GM23338 (cell line): ENCODE data around the gene CDC25C. TPM values are rescaled to one million over a fixed set of nuclear protein-coding genes. Genes with fewer than 3 reads are reported as not detected.

Experiments
- ATAC-seq: fragments of 200-7000 bp; cut with Tn5 transposase; 3 replicates; pipeline ENCODE4 v1.9.1; 2020
- DNase-seq: peaks from one replicate; pipeline ENCODE4 v3.0.0-alpha.2; 2015; ENCODE audit warnings: low spot score
- H2AFZ ChIP-seq: fragments of 200-600 bp; sonication (generic); 2 replicates; pipeline ENCODE4 v1.8.0; 2016; ENCODE audit warnings: antibody characterized with exemption, mild to moderate bottlenecking, moderate library complexity
- H3F3A ChIP-seq: fragments of 200-600 bp; sonication (generic); replicated peaks from 2 replicates; pipeline ENCODE4 v1.8.0; 2017; ENCODE audit warnings: antibody characterized with exemption, mixed run types, low read depth
- H3K27ac ChIP-seq: fragments of 200-600 bp; sonication (generic); 2 replicates; pipeline ENCODE4 v1.6.1; 2016; ENCODE audit warnings: low read depth
- H3K27me3 ChIP-seq: fragments of 200-600 bp; sonication (generic); 2 replicates; pipeline ENCODE4 v1.8.0; 2016; ENCODE audit warnings: mild to moderate bottlenecking, mixed run types, moderate library complexity; ENCODE audit not compliant: insufficient read depth
- H3K36me3 ChIP-seq: fragments of 200-600 bp; sonication (generic); 2 replicates; pipeline ENCODE4 v1.8.0; 2016; ENCODE audit warnings: mild to moderate bottlenecking; ENCODE audit not compliant: insufficient read depth
- H3K4me1 ChIP-seq: fragments of 200-600 bp; sonication (generic); 2 replicates; pipeline ENCODE4 v1.8.0; 2016; ENCODE audit warnings: mild to moderate bottlenecking, moderate library complexity; ENCODE audit not compliant: insufficient read depth
- H3K4me2 ChIP-seq: fragments of 200-600 bp; sonication (generic); 2 replicates; pipeline ENCODE4 v1.7.1; 2017; ENCODE audit warnings: mixed run types
- H3K4me3 ChIP-seq: fragments of 200-600 bp; sonication (generic); 2 replicates; pipeline ENCODE4 v1.6.1; 2016; ENCODE audit warnings: mixed run types
- H3K79me2 ChIP-seq: fragments of 200-600 bp; sonication (generic); replicated peaks from 2 replicates; pipeline ENCODE4 v1.8.0; 2017; ENCODE audit warnings: mild to moderate bottlenecking; ENCODE audit not compliant: insufficient read depth
- H3K9me2 ChIP-seq: fragments of 200-600 bp; sonication (generic); 2 replicates; pipeline ENCODE4 v1.8.0; 2017; ENCODE audit not compliant: insufficient read depth
- H4K20me1 ChIP-seq: fragments of 200-600 bp; sonication (generic); replicated peaks from 2 replicates; pipeline ENCODE4 v1.8.0; 2017; ENCODE audit warnings: mild to moderate bottlenecking; ENCODE audit not compliant: insufficient read depth
- H3K27ac Mint-ChIP-seq: 2 replicates; pipeline ENCODE4 v1.8.0; 2020; ENCODE audit warnings: inconsistent platforms, mild to moderate bottlenecking, moderate library complexity, mixed read lengths
- H3K27me3 Mint-ChIP-seq: 3 replicates; pipeline ENCODE4 v1.8.0; 2022; ENCODE audit warnings: low read depth, mild to moderate bottlenecking, moderate library complexity, mixed read lengths, inconsistent platforms; ENCODE audit not compliant: insufficient read depth, poor library complexity
- H3K36me3 Mint-ChIP-seq: 3 replicates; pipeline ENCODE4 v1.8.0; 2021; ENCODE audit warnings: low read depth, mild to moderate bottlenecking, inconsistent platforms, moderate library complexity, mixed read lengths
- H3K4me1 Mint-ChIP-seq: 3 replicates; pipeline ENCODE4 v1.8.0; 2020; ENCODE audit warnings: mild to moderate bottlenecking, inconsistent platforms, mixed read lengths
- H3K4me3 Mint-ChIP-seq: 3 replicates; pipeline ENCODE4 v1.8.0; 2021; ENCODE audit warnings: moderate library complexity, mild to moderate bottlenecking, inconsistent platforms, mixed read lengths
- H3K9me3 Mint-ChIP-seq: 3 replicates; pipeline ENCODE4 v1.8.0; 2020; ENCODE audit warnings: moderate library complexity, mild to moderate bottlenecking, inconsistent platforms, mixed read lengths
- CREB1 ChIP-seq: fragments of 250-450 bp; sonication (Bioruptor Pico); IDR thresholded peaks from 2 replicates; pipeline ENCODE4 v1.5.0; 2020; ENCODE audit warnings: low read depth, mild to moderate bottlenecking, moderate library complexity
- CTCF ChIP-seq, 2 experiments: fragments of 200-600 bp in 1 of 2; sonication (generic) in 1 of 2; conservative IDR thresholded peaks; 2 replicates each; pipeline versions ENCODE4 v1.5.1 to v1.6.1; 2016 to 2017; ENCODE audit warnings: antibody characterized with exemption in 2 of 2, low read depth in 2 of 2, mild to moderate bottlenecking in 2 of 2, moderate library complexity in 1 of 2
- ETS1 ChIP-seq: IDR thresholded peaks from 2 replicates; pipeline ENCODE4 v1.6.1; 2016; ENCODE audit warnings: antibody characterized with exemption
- EZH2 ChIP-seq: fragments of 200-600 bp; sonication (generic); IDR thresholded peaks from one replicate; pipeline ENCODE4 v1.8.0; 2017; ENCODE audit warnings: antibody characterized with exemption, mild to moderate bottlenecking, low read depth; ENCODE audit not compliant: unreplicated experiment
- EZH2phosphoT487 ChIP-seq: fragments of 200-600 bp; sonication (generic); IDR thresholded peaks from one replicate; pipeline ENCODE4 v1.8.1; 2018; ENCODE audit warnings: antibody characterized with exemption; ENCODE audit not compliant: unreplicated experiment
- JUNB ChIP-seq: IDR thresholded peaks from one replicate; pipeline ENCODE4 v1.6.1; 2016; ENCODE audit warnings: antibody characterized with exemption; ENCODE audit not compliant: unreplicated experiment
- NANOG ChIP-seq: IDR thresholded peaks from 2 replicates; pipeline ENCODE4 v1.6.1; 2016; ENCODE audit warnings: antibody characterized with exemption, borderline replicate concordance
- POLR2AphosphoS5 ChIP-seq: IDR thresholded peaks from 2 replicates; pipeline ENCODE4 v1.6.1; 2016; ENCODE audit warnings: antibody characterized with exemption, low read depth
- REST ChIP-seq: IDR thresholded peaks from one replicate; pipeline ENCODE4 v1.6.1; 2018; ENCODE audit warnings: antibody characterized with exemption; ENCODE audit not compliant: unreplicated experiment
- STAT1 ChIP-seq: IDR thresholded peaks from one replicate; pipeline ENCODE4 v1.6.1; 2016; ENCODE audit warnings: antibody characterized with exemption; ENCODE audit not compliant: unreplicated experiment
- ZNF114 ChIP-seq: fragments of 250-450 bp; sonication (Bioruptor Pico); IDR thresholded peaks from 2 replicates; pipeline ENCODE4 v1.5.0; 2020; ENCODE audit warnings: mild to moderate bottlenecking, moderate library complexity
- ZNF331 ChIP-seq: fragments of 250-450 bp; sonication (Bioruptor Pico); IDR thresholded peaks from 2 replicates; pipeline ENCODE4 v1.5.0; 2020; ENCODE audit warnings: low read depth, mild to moderate bottlenecking, moderate library complexity
- ZNF462 ChIP-seq: fragments of 250-450 bp; sonication (Bioruptor Pico); IDR thresholded peaks from 2 replicates; pipeline ENCODE4 v1.5.0; 2020; ENCODE audit warnings: mild to moderate bottlenecking, moderate library complexity
- polyA plus RNA-seq: library from polyadenylated mRNA; unstranded; fragments of >200 nt; fragmentation: Nextera tagmentation; extraction: Ambion mirVana; gene quantifications from 2 replicates; pipeline ENCODE4 v1.2.1, GENCODE V29; 2016
- total RNA-seq: library from RNA; depleted of rRNA; stranded (reverse); fragments of >200 nt; shearing (Covaris generic); gene quantifications from 2 replicates; pipeline ENCODE4 v1.2.3, GENCODE V29; 2014

CDC25C gene
- total and polyA plus RNA-seq, 2 experiments from 2014 or later, result 20.9 to 25.6 TPM

- H3K4me1 ChIP-seq, result peaks cover 11% of the 10 kb centered on the region; the same call in 1 of the 2 replicates
- Mint-ChIP-seq H3K4me1 (peaks cover 24% of the 10 kb centered on the region), H3K36me3 (peaks cover 26% of the 10 kb centered on the region), H3K27me3 (peaks cover 7% of the 10 kb centered on the region), H3K4me3 (peak overlapping the region; percentile 91), H3K9me3 (no peaks in the 10 kb centered on the region; the same call in 2 of the 3 replicates), H3K27ac (peak overlapping the region; percentile 93)
- no peak for ATAC-seq
- peak overlapping the region; percentile 64 for H2AFZ ChIP-seq
- H3K36me3 ChIP-seq, result no peaks in the 10 kb centered on the region
- no peak for DNase-seq
- TF ChIP-seq NANOG, result no peak
- no peak for TF ChIP-seq CREB1 (CRISPR knock-in tag)
- TF ChIP-seq CTCF (conservative IDR thresholded peaks at IDR 0.05; ENCODE audit: low read depth in 2 of 2), result no peak
- TF ChIP-seq EZH2, result no peak
- no peak for TF ChIP-seq POLR2AphosphoS5
- no peak for TF ChIP-seq ZNF114
- no peak for TF ChIP-seq ZNF462
- TF ChIP-seq ZNF331 (CRISPR knock-in tag), result no peak
- no peak for TF ChIP-seq REST
- no peak for TF ChIP-seq EZH2phosphoT487
- no peak for TF ChIP-seq STAT1
- no peak for TF ChIP-seq JUNB
- no peak for TF ChIP-seq ETS1
- no peaks in the 10 kb centered on the region; the same call in 1 of the 2 replicates for H3F3A ChIP-seq
- H4K20me1 ChIP-seq, result peaks cover 3% of the 10 kb centered on the region; the same call in 1 of the 2 replicates
- no peaks in the 10 kb centered on the region; the same call in 1 of the 2 replicates for H3K9me2 ChIP-seq
- peak overlapping the region; percentile 97 for H3K27ac ChIP-seq
- peak overlapping the region; percentile 94 for H3K4me3 ChIP-seq
- H3K4me2 ChIP-seq, result peak overlapping the region; percentile 85
- H3K79me2 ChIP-seq, result peaks cover 53% of the 10 kb centered on the region
- H3K27me3 ChIP-seq, result no peaks in the 10 kb centered on the region
Observed at GRCh38 chr5:138353560-138354080, 22.0 kb upstream of the CDC25C start.
